ENCODE measurements around the gene SLC1A2.
A peak's percentile ranks its signal among the peaks of the same experiment; 100 is the strongest.

Gene SLC1A2

DNA sequence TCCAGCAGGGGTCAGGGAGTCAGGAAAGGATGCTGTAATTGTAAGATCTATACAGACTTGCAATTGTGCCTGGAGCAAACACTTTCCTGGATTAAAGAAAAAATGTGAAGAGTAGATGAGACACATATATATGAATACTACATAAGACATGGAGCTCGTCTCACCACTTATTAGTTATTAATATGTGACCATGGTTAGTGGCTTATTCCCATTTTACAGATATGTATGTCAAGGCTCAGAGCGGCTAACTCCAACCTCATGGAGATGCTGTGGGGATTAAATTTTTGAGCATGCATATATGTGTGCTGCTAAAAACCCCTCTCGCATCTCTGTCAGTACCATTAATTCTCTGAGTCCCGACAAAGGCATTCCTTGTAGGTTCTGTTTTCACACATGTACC, 125.7 kb downstream of the SLC1A2 start:
- DNase-seq = no peak

DNA sequence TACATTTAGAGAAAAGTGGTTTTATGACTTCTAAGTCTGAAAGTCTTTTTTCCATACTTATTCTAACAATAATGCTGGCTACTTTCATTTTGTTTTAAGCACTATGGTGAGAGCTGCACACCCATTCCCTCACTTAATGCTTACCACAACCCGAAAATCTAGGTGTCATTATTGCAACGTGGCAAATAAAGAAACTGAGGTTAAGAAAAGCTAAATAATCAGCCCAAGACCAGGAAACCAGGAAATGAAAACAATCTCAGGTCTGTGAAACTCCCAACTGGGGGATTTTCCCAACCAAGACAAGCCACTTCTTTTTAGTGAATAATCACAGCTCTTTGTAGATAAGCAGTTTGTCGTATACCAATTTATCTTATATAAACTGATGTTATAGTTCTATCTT, 126.3 kb downstream of the SLC1A2 start:
- no peak for DNase-seq

- peak; percentile 34 for DNase-seq
These were observed 127.1 kb downstream of the SLC1A2 start for GRCh38 chr11:35292279-35292678.

GRCh38 chr11:35290876-35291275, 128.5 kb downstream of the SLC1A2 start:
- DNase-seq = no peak

GRCh38 chr11:35289821-35290220, 129.5 kb downstream of the SLC1A2 start:
- DNase-seq = no peak

GRCh38 chr11:35288817-35289541, 130.4 kb downstream of the SLC1A2 start:
- no peak for DNase-seq

DNA sequence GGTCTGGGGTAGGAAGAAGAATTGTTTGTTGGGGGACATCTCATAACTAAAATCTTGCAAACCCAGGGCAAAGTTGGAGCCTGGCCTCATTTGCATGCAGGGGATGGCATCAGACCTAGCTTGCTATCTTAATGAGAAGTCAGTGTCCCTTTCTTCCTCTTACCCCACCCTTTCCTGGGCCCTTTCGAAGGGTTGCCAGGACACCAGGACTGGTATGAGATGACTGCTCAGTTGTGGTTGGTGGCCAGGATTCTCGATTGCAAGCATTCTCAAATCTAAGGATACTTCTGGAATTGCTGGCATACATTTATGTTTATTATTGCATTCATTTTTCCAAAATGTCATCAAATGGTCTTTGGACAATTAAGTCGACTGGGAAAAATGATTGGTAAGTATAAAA, 131.0 kb downstream of the SLC1A2 start:
- no peak for DNase-seq

DNA sequence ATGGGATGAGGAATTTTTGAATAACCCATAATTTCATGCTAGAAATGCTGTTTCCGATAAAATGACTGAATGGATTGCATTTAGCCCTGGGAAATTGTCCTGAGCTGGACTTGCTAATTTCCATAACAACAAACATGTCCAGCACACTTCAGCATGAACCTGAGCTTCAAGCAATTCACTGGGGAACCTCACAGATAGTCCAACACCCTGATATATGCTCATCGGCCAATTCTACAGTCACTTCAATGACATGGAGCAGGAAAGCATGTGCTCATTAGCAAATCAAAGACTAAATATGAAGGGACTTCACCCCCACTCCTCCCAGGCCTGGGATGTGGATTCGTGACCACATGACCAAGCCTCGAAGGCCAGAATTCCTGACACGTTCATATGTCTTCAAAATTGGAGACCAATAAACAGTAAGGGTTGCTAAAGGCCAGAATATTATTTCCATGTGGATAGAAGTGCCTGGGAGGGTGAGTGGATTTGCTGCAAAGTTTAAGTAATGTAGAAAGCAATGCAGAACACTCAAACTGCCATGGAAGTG, 131.9 kb downstream of the SLC1A2 start:
- DNase-seq = no peak

DNA sequence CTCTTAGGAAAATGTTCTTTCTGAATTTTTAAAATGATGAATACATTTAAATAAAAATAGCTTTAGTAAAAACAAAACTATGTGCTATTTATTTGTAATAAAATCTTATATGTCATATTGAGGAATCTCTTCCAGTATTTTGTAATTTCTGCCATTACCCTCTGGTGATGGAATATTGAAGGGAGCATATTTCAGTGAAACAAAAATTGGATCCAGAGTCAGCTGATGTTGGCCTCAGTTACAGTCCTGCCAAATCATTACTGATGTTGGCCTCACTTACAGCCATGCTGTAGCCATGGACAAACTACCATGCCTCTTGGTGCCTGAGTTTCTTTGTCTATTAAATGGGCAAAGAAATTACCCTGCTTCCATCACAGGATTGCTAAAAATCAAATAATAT, 133.2 kb downstream of the SLC1A2 start:
- DNase-seq = no peak

DNA sequence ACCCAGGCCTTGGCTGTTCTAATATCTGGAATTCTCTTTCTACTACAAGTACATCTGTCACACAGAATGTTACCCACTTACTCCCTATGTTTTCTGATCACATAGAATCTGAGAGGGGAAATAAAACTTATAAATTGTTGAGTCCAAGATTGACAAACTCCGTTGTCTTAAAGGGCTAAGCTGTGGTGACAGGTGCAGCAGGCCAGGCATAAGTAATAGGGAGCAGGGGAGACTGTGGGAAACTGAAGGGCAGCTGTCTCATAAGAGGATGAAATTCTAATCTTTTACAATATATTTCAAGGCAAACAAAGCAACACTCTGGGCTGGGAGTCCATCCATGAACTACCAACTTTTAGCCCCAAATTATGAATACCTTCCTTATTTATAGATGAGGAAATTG, 133.9 kb downstream of the SLC1A2 start:
- DNase-seq = no peak

DNA sequence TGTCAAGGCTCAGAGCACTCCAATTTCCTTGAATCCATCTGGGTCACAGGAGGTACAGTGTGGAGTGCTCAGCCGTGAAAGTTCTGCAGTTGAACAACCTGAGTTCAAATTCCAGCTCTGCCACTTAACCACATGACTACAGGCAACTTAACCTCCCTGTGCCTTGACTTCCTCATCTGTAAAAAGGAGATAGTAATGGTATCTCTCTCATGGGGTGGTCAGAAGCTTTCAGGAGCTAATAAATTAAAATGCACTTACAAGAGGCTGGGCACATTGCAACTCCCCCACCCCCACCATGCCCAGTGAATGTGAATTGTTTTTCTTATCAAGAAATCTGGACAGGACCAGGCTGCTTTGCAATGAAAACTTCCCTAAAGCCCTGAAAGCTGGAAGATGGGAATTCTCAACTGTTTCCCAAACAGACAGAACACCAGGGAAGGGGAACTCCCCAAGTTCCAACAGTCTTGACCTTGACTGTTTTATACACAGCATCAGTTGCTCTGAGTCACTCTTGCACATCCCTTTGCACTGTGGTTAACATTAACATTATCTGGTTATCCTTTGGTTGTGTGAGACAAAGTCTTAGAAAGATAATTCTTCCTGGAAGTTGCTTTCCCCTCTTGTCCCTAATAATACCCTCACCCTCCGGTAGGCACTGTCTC, 137.0 kb downstream of the SLC1A2 start:
- DNase-seq = no peak

GRCh38 chr11:35281169-35281688, 138.1 kb downstream of the SLC1A2 start:
- peak; percentile 41 for DNase-seq

GRCh38 chr11:35280727-35281126, 138.6 kb downstream of the SLC1A2 start:
- peak; percentile 37 for DNase-seq

DNA sequence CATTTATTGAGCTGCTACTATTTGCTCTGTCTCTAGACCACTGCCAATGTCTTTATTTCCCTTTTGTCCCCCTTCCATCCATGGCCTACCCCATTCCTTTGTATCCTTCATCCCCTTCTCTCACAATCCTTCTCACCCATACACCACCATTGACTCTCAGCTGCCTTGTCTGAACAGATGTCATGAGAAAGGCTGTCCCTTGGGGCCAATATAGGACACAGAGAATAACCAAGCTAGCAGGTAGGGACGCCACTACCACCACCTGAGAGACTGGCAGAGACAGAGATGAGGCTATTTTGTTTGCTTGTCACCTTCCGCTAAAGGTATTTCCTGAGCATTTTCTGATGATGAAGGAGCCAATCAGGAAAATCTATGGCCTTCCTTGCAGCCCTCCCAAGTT, 141.5 kb downstream of the SLC1A2 start:
- no peak for DNase-seq

- no peak for DNase-seq
These were observed 142.8 kb downstream of the SLC1A2 start for GRCh38 chr11:35276396-35277145.

DNA sequence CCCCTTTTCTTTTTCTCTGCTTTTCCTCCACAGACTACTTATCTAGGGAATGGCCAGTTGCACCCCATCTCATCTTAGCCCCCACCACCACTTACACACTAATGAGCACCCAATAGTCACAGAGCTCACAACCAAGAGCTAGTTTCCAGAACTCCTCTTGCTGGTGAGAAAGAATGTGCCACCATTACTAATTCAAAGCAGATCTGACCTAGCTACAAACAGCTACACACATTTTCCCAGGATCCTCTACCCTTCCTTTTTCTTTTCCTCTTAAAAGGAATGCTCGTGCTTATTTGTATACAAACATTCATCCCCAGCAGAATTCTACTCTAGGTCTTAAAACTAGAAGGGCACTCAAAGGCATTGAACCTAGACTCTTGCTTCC, 143.6 kb downstream of the SLC1A2 start:
- DNase-seq = no peak

DNA sequence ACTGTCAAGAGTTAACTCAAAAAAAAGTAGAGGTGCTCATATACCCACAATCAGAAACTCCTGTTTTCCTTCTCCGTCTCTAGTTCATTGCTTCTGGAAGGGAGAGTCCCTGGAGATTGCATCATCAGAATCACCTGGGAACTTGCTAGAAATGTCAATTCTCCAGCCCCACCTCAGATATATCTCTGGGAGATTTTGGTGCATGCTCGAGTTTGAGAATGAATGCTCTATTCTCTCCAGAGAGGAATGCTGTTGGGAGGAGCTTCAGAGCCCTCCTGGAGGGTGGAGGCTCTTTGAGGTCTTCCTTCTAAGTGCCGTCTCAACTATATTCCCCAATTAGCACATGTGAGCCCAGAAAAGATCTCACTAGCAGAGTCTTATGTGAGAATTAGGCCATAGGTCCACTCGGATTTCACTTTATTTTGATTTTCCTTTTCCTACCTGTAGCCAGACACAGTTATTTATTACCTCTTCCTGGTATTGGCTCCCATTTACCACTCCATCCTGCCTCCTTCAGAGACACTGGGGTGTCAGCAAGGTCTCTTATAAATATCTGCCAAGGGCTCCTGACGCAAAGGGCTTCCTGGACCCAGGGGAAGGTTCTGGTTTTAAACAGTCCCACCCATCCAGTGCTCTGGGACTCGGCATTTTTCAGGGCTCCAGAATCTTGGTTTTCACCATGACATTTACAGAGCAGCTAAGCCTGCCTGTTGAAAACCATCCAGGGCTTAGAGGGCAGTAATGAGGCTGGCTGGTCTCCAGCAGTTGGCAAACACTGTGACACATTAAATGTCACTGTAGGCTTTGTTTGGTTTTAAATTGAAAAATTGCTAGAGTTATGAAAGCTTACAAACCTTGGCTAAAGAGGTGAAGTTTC, 144.2 kb downstream of the SLC1A2 start:
- DNase-seq = peak; percentile 39

- no peak for DNase-seq
These were observed 146.9 kb downstream of the SLC1A2 start for GRCh38 chr11:35272391-35272902.

DNA sequence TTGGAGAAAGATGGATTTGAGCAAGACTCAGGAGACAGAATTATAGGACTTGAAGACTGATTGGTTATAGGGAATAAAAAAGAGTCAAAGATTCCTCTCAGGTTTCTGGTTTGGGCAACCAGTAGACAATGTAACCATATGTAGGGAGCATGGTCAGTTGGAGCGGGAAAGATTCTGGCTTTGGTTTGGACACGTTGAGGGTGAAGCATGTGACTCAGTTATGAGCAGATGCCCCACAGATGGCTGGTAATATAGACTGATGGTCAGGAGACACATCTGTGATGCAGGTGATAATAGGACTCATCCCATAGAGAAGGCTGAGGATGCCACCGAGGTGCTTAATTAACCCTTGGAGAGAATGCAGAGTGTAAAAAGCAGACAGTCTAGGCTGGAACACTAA, 148.3 kb downstream of the SLC1A2 start:
- no peak for DNase-seq

DNA sequence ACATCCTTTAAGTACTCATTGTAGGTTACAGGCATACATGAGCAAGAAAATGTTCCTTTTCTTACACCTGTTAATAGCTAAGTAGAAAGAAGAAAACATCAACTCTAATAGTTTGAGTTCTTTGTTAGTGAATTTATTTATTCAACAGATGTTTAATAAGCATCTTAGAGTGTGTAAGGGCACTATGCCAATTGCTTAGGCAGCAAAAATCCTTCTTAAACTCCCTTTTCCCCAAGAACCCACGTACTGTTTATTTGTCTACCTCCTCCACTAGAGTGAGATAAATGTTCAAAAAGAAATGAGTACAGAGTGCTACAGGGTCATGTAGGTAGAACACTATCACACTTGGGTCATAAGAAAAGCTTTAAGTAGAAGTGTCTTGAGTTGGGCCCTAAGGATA, 149.0 kb downstream of the SLC1A2 start:
- DNase-seq = no peak

GRCh38 chr11:35267504-35267903, 151.9 kb downstream of the SLC1A2 start:
- DNase-seq = no peak

- no peak for DNase-seq
These were observed 153.5 kb downstream of the SLC1A2 start for GRCh38 chr11:35265755-35266454.
